Upper lobe of right lung (tissue), 1 donor: Measurements from ENCODE around the gene EPB41L1. TPM values are rescaled to one million over a fixed set of nuclear protein-coding genes. Genes with fewer than 3 reads are reported as not detected.

Experiments
- ATAC-seq: fragments of 200-7000 bp; cut with Tn5 transposase; one replicate; pipeline ENCODE4 v1.9.1; 2020; ENCODE audit warnings: mild to moderate bottlenecking, moderate library complexity
- DNase-seq: peaks from one replicate; pipeline ENCODE4 v3.0.0-alpha.2; 2020
- H3K27ac ChIP-seq: fragments of 200-600 bp; one replicate; pipeline ENCODE4 v1.8.0; 2022
- H3K27me3 ChIP-seq: fragments of 200-600 bp; one replicate; pipeline ENCODE4 v1.8.0; 2022; ENCODE audit warnings: mild to moderate bottlenecking
- H3K36me3 ChIP-seq: fragments of 200-600 bp; one replicate; pipeline ENCODE4 v1.8.0; 2022
- H3K4me1 ChIP-seq: fragments of 200-600 bp; one replicate; pipeline ENCODE4 v1.8.0; 2022
- H3K4me3 ChIP-seq: fragments of 200-600 bp; one replicate; pipeline ENCODE4 v1.8.0; 2022; ENCODE audit warnings: mild to moderate bottlenecking
- H3K9me3 ChIP-seq: fragments of 200-600 bp; one replicate; pipeline ENCODE4 v1.8.0; 2022
- CTCF ChIP-seq: fragments of 200-600 bp; IDR thresholded peaks from one replicate; pipeline ENCODE4 v1.8.0; 2022; ENCODE audit warnings: antibody characterized with exemption
- intact Hi-C: fragments of 100-400 bp; cut with DNase I; formaldehyde crosslinking; loops from one replicate; pipeline ENCODE4 v1.11.0; 2022
- total RNA-seq: library from RNA; stranded (reverse); fragmentation: NEBNext Ultra II Directional; extraction: Animal tissue kit (Norgen Biotek cat#: 25700); gene quantifications from one replicate; pipeline ENCODE4 v1.2.1, GENCODE V29; 2021
- donor health status: DM: no; HTN: yes; CAD: no; lungs with severe emphysema.

Gene EPB41L1
- total RNA-seq, 1 donor from 2014 or later: 61.4 TPM

- H3K36me3 ChIP-seq: no peaks in the 10 kb centered on the region
- ATAC-seq: no peak
- no peaks in the 10 kb centered on the region for H3K4me1 ChIP-seq
- H3K4me3 ChIP-seq: no peak overlapping the region
- no peak for DNase-seq
- H3K27ac ChIP-seq: no peak overlapping the region
- H3K9me3 ChIP-seq: no peaks in the 10 kb centered on the region
- no peak for TF ChIP-seq CTCF
- H3K27me3 ChIP-seq: no peaks in the 10 kb centered on the region
- intact Hi-C loops: no loop called here
Measured at GRCh38 chr20:36264426-36265246, 110.1 kb downstream of the EPB41L1 start.

- ATAC-seq: no peak
- H3K27ac ChIP-seq: no peak overlapping the region
- TF ChIP-seq CTCF: no peak
- intact Hi-C loops: no loop called here
- no peaks in the 10 kb centered on the region for H3K27me3 ChIP-seq
- H3K4me3 ChIP-seq: no peak overlapping the region
- no peaks in the 10 kb centered on the region for H3K4me1 ChIP-seq
- H3K9me3 ChIP-seq: no peaks in the 10 kb centered on the region
- DNase-seq: no peak
- H3K36me3 ChIP-seq: no peaks in the 10 kb centered on the region
Measured at GRCh38 chr20:36266189-36266588, 111.6 kb downstream of the EPB41L1 start.

GRCh38 chr20:36267605-36268381 is 113.3 kb downstream of the EPB41L1 start:
- DNase-seq (no peak), ATAC-seq (peak; percentile 7)
- intact Hi-C loops: no loop called here
- Histone ChIP-seq H3K27me3 (no peaks in the 10 kb centered on the region), H3K9me3 (no peaks in the 10 kb centered on the region), H3K4me1 (no peaks in the 10 kb centered on the region), H3K4me3 (no peak overlapping the region), H3K36me3 (no peaks in the 10 kb centered on the region), H3K27ac (no peak overlapping the region)
- TF ChIP-seq CTCF: no peak

- H3K36me3 ChIP-seq: no peaks in the 10 kb centered on the region
- no peak for ATAC-seq
Measured at GRCh38 chr20:36268440-36269342, 114.2 kb downstream of the EPB41L1 start.

More at GRCh38 chr20:36268440-36269342, 114.2 kb downstream of the EPB41L1 start:
- TF ChIP-seq CTCF: no peak
- Histone ChIP-seq H3K4me3 (no peak overlapping the region), H3K4me1 (no peaks in the 10 kb centered on the region), H3K9me3 (no peaks in the 10 kb centered on the region), H3K27ac (no peak overlapping the region), H3K27me3 (no peaks in the 10 kb centered on the region)
- no peak for DNase-seq
- intact Hi-C loops: no loop called here
